T47D (cell line): Measurements from ENCODE around the gene WDR27.

Source experiments
- DNase-seq, 2 experiments: peaks; one replicate each; pipeline versions ENCODE4 v3.0.0 to v3.0.0-alpha.2; 2011 to 2012; ENCODE audit warnings: low read depth in 1 of 2, low spot score in 1 of 2
- JUND ChIP-seq: IDR thresholded peaks from 2 replicates; pipeline ENCODE4 v1.6.1; 2012; ENCODE audit warnings: low read depth
- in situ Hi-C: cut with HindIII; loops from 2 replicates; pipeline ENCODE4 v1.10.0; 2016; ENCODE audit warnings: low sequenced_read_pairs, low pct_unique_long_range_greater_than_20kb

Gene WDR27

GRCh38 chr6:169495601-169496000 is 206.2 kb downstream of the WDR27 start:
- no peak for TF ChIP-seq JUND
- no peak for DNase-seq
- in situ Hi-C loops, result no loop called here

GRCh38 chr6:169494038-169494437 is 207.8 kb downstream of the WDR27 start:
- no peak for TF ChIP-seq JUND
- no peak for DNase-seq
- in situ Hi-C loops, result no loop called here

GRCh38 chr6:169491482-169491881 is 210.3 kb downstream of the WDR27 start:
- in situ Hi-C loops, result no loop called here
- no peak for TF ChIP-seq JUND
- no peak for DNase-seq

- DNase-seq, result no peak
- in situ Hi-C loops, result no loop called here
- no peak for TF ChIP-seq JUND
These were observed 211.0 kb downstream of the WDR27 start for GRCh38 chr6:169490830-169491229.

- no peak for DNase-seq
- in situ Hi-C loops, result no loop called here
- TF ChIP-seq JUND, result no peak
These were observed 211.6 kb downstream of the WDR27 start for GRCh38 chr6:169490246-169490641.

- no peak for DNase-seq
- in situ Hi-C loops, result no loop called here
- no peak for TF ChIP-seq JUND
These were observed 212.1 kb downstream of the WDR27 start for GRCh38 chr6:169489563-169490245.

GRCh38 chr6:169487579-169488436 is 214.0 kb downstream of the WDR27 start:
- peak in 1 of 2 experiments; percentile 9 for DNase-seq
- in situ Hi-C loops, result no loop called here

GRCh38 chr6:169479783-169480495 is 221.9 kb downstream of the WDR27 start:
- no peak for DNase-seq
- in situ Hi-C loops, result no loop called here
- TF ChIP-seq JUND, result no peak

More at GRCh38 chr6:169487579-169488436, 214.0 kb downstream of the WDR27 start:
- TF ChIP-seq JUND, result no peak

- DNase-seq, result no peak
- in situ Hi-C loops, result no loop called here
- TF ChIP-seq JUND, result no peak
These were observed 227.5 kb downstream of the WDR27 start for GRCh38 chr6:169474362-169474761.

GRCh38 chr6:169473663-169474062 is 228.2 kb downstream of the WDR27 start:
- in situ Hi-C loops, result no loop called here
- TF ChIP-seq JUND, result no peak
- no peak for DNase-seq

GRCh38 chr6:169472786-169473416 is 228.9 kb downstream of the WDR27 start:
- no peak for TF ChIP-seq JUND
- DNase-seq, result no peak
- in situ Hi-C loops, result no loop called here

- in situ Hi-C loops, result no loop called here
- no peak for DNase-seq
- no peak for TF ChIP-seq JUND
These were observed 231.0 kb downstream of the WDR27 start for GRCh38 chr6:169470790-169471189.
